ENCODE measurements around the gene CXXC5. TPM values are rescaled to one million over a fixed set of nuclear protein-coding genes. Genes with fewer than 3 reads are reported as not detected.
A peak's percentile ranks its signal among the peaks of the same experiment; 100 is the strongest.

Gene CXXC5
- total RNA-seq, 1 donor from 2014 or later, result 151 TPM

DNA sequence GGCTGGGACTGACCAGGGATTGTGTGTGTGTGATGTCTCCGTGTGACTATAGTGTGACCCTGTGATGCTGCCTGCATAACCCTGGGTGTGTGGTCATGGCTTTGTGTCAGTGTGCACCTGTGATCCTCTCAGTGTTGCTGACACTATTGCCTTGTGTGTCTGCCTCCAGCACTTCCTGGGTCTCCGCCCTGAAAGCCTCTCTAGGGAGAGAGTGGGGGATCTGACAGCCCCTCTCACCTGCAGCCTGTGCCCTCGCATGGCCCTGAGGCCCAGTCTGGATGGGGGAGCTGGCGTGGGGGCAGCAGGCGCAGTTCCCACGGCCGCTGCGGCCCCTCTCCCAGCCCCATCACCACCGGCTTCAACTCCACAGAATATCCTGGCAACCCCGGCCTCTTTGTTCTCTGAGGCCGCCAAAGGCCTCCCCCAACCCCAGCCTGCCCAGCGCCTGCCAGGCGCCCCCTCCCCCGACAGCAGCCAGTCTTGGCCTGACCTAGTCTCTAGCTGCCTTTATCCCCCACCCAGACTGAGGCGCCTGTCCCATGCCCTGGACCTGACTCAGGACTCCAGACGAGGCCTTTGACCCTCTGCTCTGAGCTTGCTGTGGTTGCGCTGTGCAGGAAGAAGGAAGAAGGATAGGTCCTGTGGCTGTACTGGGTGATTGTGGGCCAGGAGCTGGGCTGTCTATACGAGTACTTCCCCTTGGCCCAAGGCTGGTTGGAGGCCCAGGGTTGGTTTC, 38.7 kb downstream of the CXXC5 start:
- Histone ChIP-seq H3K4me2 (ENCODE audit: low read length) (no peak overlapping the region), H3K9ac (ENCODE audit: low read length) (no peak overlapping the region), H3K4me3 (ENCODE audit: insufficient read depth, low read depth, low read length) (no peak overlapping the region), H2AFZ (ENCODE audit: low read depth, low read length) (no peak overlapping the region), H3K9me3 (ENCODE audit: insufficient read depth, low read depth, low read length) (no peaks in the 10 kb centered on the region), H3K4me1 (ENCODE audit: insufficient read depth, low read length) (peaks cover 64% of the 10 kb centered on the region), H4K20me1 (ENCODE audit: insufficient read depth, low read length) (peaks cover 25% of the 10 kb centered on the region), H3K79me2 (ENCODE audit: insufficient read depth, low read length) (peaks cover 20% of the 10 kb centered on the region), H3K27ac (ENCODE audit: low read depth, low read length) (no peak overlapping the region), H3K27me3 (ENCODE audit: insufficient read depth, low read length) (no peaks in the 10 kb centered on the region), H3K36me3 (ENCODE audit: insufficient read depth, low read length) (peaks cover 5% of the 10 kb centered on the region)
- Mint-ChIP-seq H3K4me1 (ENCODE audit: low read depth, unreplicated experiment) (peaks cover 55% of the 10 kb centered on the region), H3K36me3 (ENCODE audit: low read depth, unreplicated experiment) (peaks cover 35% of the 10 kb centered on the region), H3K9me3 (ENCODE audit: unreplicated experiment) (no peaks in the 10 kb centered on the region), H3K27me3 (ENCODE audit: low read depth, unreplicated experiment) (no peaks in the 10 kb centered on the region), H3K4me3 (ENCODE audit: unreplicated experiment) (peak overlapping the region; percentile 34), H3K27ac (ENCODE audit: unreplicated experiment) (peak overlapping the region; percentile 81)
- no peak for DNase-seq (ENCODE audit: low read depth)
- TF ChIP-seq EZH2 (IDR thresholded peaks at IDR 0.05; ENCODE audit: insufficient read depth, low read length), result no peak
- TF ChIP-seq, protein P1, sequence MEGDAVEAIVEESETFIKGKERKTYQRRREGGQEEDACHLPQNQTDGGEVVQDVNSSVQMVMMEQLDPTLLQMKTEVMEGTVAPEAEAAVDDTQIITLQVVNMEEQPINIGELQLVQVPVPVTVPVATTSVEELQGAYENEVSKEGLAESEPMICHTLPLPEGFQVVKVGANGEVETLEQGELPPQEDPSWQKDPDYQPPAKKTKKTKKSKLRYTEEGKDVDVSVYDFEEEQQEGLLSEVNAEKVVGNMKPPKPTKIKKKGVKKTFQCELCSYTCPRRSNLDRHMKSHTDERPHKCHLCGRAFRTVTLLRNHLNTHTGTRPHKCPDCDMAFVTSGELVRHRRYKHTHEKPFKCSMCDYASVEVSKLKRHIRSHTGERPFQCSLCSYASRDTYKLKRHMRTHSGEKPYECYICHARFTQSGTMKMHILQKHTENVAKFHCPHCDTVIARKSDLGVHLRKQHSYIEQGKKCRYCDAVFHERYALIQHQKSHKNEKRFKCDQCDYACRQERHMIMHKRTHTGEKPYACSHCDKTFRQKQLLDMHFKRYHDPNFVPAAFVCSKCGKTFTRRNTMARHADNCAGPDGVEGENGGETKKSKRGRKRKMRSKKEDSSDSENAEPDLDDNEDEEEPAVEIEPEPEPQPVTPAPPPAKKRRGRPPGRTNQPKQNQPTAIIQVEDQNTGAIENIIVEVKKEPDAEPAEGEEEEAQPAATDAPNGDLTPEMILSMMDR (IDR thresholded peaks at IDR 0.05; ENCODE audit: insufficient read depth, low read depth, low read length), result no peak
- no peak for FAIRE-seq

DNA sequence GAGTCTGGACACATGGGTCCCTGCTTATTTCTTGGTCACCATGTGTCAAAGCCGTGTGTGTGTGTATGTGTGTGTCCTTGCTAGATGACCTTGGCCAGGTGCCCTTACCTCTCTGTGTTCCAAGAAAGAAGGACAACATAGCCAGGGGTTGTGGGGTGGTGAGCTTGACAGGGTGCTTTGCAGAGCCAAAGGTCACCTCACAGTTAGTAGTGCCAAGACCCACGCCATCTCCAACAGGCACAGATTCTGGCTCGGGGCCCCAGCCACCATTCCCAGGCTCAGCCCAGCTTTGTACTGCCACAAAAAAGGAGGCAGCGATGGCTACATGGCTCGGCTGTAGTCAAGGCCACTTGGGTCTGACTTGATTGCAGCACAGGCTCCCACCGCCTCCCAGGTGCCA, 39.5 kb downstream of the CXXC5 start:
- Histone ChIP-seq H3K27ac (ENCODE audit: low read depth, low read length) (no peak overlapping the region), H3K36me3 (ENCODE audit: insufficient read depth, low read length) (peaks cover 5% of the 10 kb centered on the region), H3K27me3 (ENCODE audit: insufficient read depth, low read length) (no peaks in the 10 kb centered on the region), H3K4me2 (ENCODE audit: low read length) (no peak overlapping the region), H3K9me3 (ENCODE audit: insufficient read depth, low read depth, low read length) (no peaks in the 10 kb centered on the region), H3K79me2 (ENCODE audit: insufficient read depth, low read length) (peaks cover 13% of the 10 kb centered on the region), H3K9ac (ENCODE audit: low read length) (no peak overlapping the region), H3K4me1 (ENCODE audit: insufficient read depth, low read length) (peaks cover 62% of the 10 kb centered on the region), H2AFZ (ENCODE audit: low read depth, low read length) (no peak overlapping the region), H3K4me3 (ENCODE audit: insufficient read depth, low read depth, low read length) (no peak overlapping the region), H4K20me1 (ENCODE audit: insufficient read depth, low read length) (peaks cover 21% of the 10 kb centered on the region)
- H3K4me1 Mint-ChIP-seq (ENCODE audit: low read depth, unreplicated experiment), result peaks cover 59% of the 10 kb centered on the region
- no peak for TF ChIP-seq EZH2 (IDR thresholded peaks at IDR 0.05; ENCODE audit: insufficient read depth, low read length)
- TF ChIP-seq, protein P1 (IDR thresholded peaks at IDR 0.05; ENCODE audit: insufficient read depth, low read depth, low read length), result no peak
- peak overlapping the region; percentile 81 for H3K27ac Mint-ChIP-seq (ENCODE audit: unreplicated experiment)
- no peaks in the 10 kb centered on the region for H3K9me3 Mint-ChIP-seq (ENCODE audit: unreplicated experiment)
- FAIRE-seq, result no peak
- no peak overlapping the region for H3K4me3 Mint-ChIP-seq (ENCODE audit: unreplicated experiment)
- no peaks in the 10 kb centered on the region for H3K27me3 Mint-ChIP-seq (ENCODE audit: low read depth, unreplicated experiment)
- H3K36me3 Mint-ChIP-seq (ENCODE audit: low read depth, unreplicated experiment), result peaks cover 32% of the 10 kb centered on the region
- no peak for DNase-seq (ENCODE audit: low read depth)

DNA sequence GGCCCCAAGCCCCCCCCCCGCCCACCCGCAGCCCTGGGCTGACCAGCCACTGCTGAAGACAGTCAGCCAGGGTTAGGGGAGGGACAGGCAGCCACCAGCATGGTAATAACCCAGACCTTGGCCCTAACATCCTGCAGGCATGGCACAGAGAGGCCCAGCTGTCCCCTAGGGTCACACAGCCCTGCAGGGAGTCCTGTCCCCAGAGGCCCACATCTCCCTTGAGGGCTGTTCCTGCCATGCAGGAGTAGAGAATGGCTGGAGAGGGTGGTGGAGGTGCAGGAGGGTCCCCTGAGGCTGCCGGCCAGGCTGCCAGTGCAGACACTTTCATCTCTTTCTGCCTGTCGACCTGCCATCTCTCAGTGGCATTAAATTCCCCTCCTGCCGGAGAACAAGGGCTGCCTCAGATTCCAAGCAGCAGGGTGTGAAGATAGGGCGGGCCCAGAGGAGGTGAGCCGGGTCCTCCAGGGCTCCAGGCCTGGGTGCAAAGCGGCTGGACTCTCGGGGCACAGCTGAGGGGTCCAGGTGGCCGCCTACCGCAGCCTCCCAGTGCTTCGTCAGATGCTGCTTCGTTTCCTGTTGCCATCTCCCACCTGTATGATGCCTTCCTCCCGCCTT, 40.0 kb downstream of the CXXC5 start:
- H3K4me1 Mint-ChIP-seq (ENCODE audit: low read depth, unreplicated experiment), result peaks cover 56% of the 10 kb centered on the region
- H3K9me3 ChIP-seq (ENCODE audit: insufficient read depth, low read depth, low read length), result no peaks in the 10 kb centered on the region
- H3K4me3 Mint-ChIP-seq (ENCODE audit: unreplicated experiment), result no peak overlapping the region
- no peak overlapping the region for H3K4me3 ChIP-seq (ENCODE audit: insufficient read depth, low read depth, low read length)
- TF ChIP-seq EZH2 (IDR thresholded peaks at IDR 0.05; ENCODE audit: insufficient read depth, low read length), result no peak
- TF ChIP-seq, protein P1 (IDR thresholded peaks at IDR 0.05; ENCODE audit: insufficient read depth, low read depth, low read length), result no peak
- peaks cover 21% of the 10 kb centered on the region for H4K20me1 ChIP-seq (ENCODE audit: insufficient read depth, low read length)
- H3K36me3 Mint-ChIP-seq (ENCODE audit: low read depth, unreplicated experiment), result peaks cover 32% of the 10 kb centered on the region
- peaks cover 9% of the 10 kb centered on the region for H3K79me2 ChIP-seq (ENCODE audit: insufficient read depth, low read length)
- no peaks in the 10 kb centered on the region for H3K27me3 ChIP-seq (ENCODE audit: insufficient read depth, low read length)
- H3K27me3 Mint-ChIP-seq (ENCODE audit: low read depth, unreplicated experiment), result no peaks in the 10 kb centered on the region
- H3K9ac ChIP-seq (ENCODE audit: low read length), result peak overlapping the region; percentile 15
- peaks cover 63% of the 10 kb centered on the region for H3K4me1 ChIP-seq (ENCODE audit: insufficient read depth, low read length)
- H2AFZ ChIP-seq (ENCODE audit: low read depth, low read length), result no peak overlapping the region
- FAIRE-seq (no peak), DNase-seq (ENCODE audit: low read depth) (no peak)
- H3K27ac Mint-ChIP-seq (ENCODE audit: unreplicated experiment), result no peak overlapping the region
- H3K27ac ChIP-seq (ENCODE audit: low read depth, low read length), result no peak overlapping the region
- H3K4me2 ChIP-seq (ENCODE audit: low read length), result no peak overlapping the region
- peaks cover 5% of the 10 kb centered on the region for H3K36me3 ChIP-seq (ENCODE audit: insufficient read depth, low read length)
- H3K9me3 Mint-ChIP-seq (ENCODE audit: unreplicated experiment), result no peaks in the 10 kb centered on the region
